H9 (cell line): ENCODE data around the gene SMIM14. TPM values are rescaled to one million over a fixed set of nuclear protein-coding genes. Genes with fewer than 3 reads are reported as not detected.

Source experiments
- DNase-seq: peaks from one replicate; pipeline ENCODE4 v3.0.0-alpha.2; 2017
- H2AFZ ChIP-seq: one replicate; pipeline ENCODE4 v1.6.1; 2013; ENCODE audit warnings: mild to moderate bottlenecking, low read length, control low read depth, moderate library complexity
- H2AK5ac ChIP-seq: 2 replicates; pipeline ENCODE4 v1.6.1; 2013; ENCODE audit warnings: low read length, control low read depth, mixed read lengths; ENCODE audit not compliant: insufficient read length
- H2BK120ac ChIP-seq: one replicate; pipeline ENCODE4 v1.6.1; 2013; ENCODE audit warnings: low read depth, mild to moderate bottlenecking, low read length, control low read depth, inconsistent platforms; ENCODE audit not compliant: poor library complexity, severe bottlenecking
- H2BK12ac ChIP-seq: 2 replicates; pipeline ENCODE4 v1.6.1; 2013; ENCODE audit warnings: low read length, control low read depth, mixed read lengths, low read depth; ENCODE audit not compliant: insufficient read length
- H2BK15ac ChIP-seq: 2 replicates; pipeline ENCODE4 v1.6.1; 2013; ENCODE audit warnings: low read depth, low read length, control low read depth
- H2BK20ac ChIP-seq: one replicate; pipeline ENCODE4 v1.6.1; 2013; ENCODE audit warnings: low read depth, mild to moderate bottlenecking, low read length, control low read depth, inconsistent platforms; ENCODE audit not compliant: poor library complexity, severe bottlenecking
- H2BK5ac ChIP-seq: 2 replicates; pipeline ENCODE4 v1.6.1; 2013; ENCODE audit warnings: low read length, control low read depth, mixed read lengths; ENCODE audit not compliant: insufficient read length
- H3K14ac ChIP-seq: 2 replicates; pipeline ENCODE4 v1.6.1; 2013; ENCODE audit warnings: low read length, control low read depth; ENCODE audit not compliant: insufficient read depth
- H3K18ac ChIP-seq: 2 replicates; pipeline ENCODE4 v1.6.1; 2013; ENCODE audit warnings: low read depth, mild to moderate bottlenecking, mixed read lengths, low read length, control low read depth; ENCODE audit not compliant: insufficient read length
- H3K23ac ChIP-seq: 2 replicates; pipeline ENCODE4 v1.6.1; 2013; ENCODE audit warnings: low read length, control low read depth, mixed read lengths, low read depth; ENCODE audit not compliant: insufficient read length
- H3K23me2 ChIP-seq: 2 replicates; pipeline ENCODE4 v1.6.1; 2013; ENCODE audit warnings: low read depth, mild to moderate bottlenecking, mixed read lengths, low read length, control low read depth; ENCODE audit not compliant: insufficient read length, poor library complexity, severe bottlenecking
- H3K27ac ChIP-seq: 2 replicates; pipeline ENCODE4 v1.5.1; 2013; ENCODE audit warnings: low read length, control low read depth, mixed read lengths, low read depth; ENCODE audit not compliant: insufficient read length
- H3K27me3 ChIP-seq: 2 replicates; pipeline ENCODE4 v1.6.1; 2013; ENCODE audit warnings: low read length, control low read depth, inconsistent platforms; ENCODE audit not compliant: insufficient read depth
- H3K4ac ChIP-seq: 2 replicates; pipeline ENCODE4 v1.6.1; 2013; ENCODE audit warnings: low read depth, mild to moderate bottlenecking, control low read depth, inconsistent platforms, low read length, moderate library complexity
- H3K4me1 ChIP-seq: 2 replicates; pipeline ENCODE4 v1.6.1; 2013; ENCODE audit warnings: low read length, control low read depth, inconsistent platforms; ENCODE audit not compliant: insufficient read depth
- H3K4me2 ChIP-seq: 2 replicates; pipeline ENCODE4 v1.6.1; 2013; ENCODE audit warnings: low read length, control low read depth, mixed read lengths; ENCODE audit not compliant: insufficient read length, insufficient read depth
- H3K56ac ChIP-seq: 2 replicates; pipeline ENCODE4 v1.6.1; 2013; ENCODE audit warnings: low read depth, mild to moderate bottlenecking, mixed read lengths, low read length, control low read depth; ENCODE audit not compliant: insufficient read length
- H3K79me1 ChIP-seq: 2 replicates; pipeline ENCODE4 v1.6.1; 2013; ENCODE audit warnings: low read depth, mild to moderate bottlenecking, moderate library complexity, low read length, control low read depth, inconsistent platforms; ENCODE audit not compliant: insufficient read depth, poor library complexity, severe bottlenecking
- H3K79me2 ChIP-seq: 2 replicates; pipeline ENCODE4 v1.6.1; 2013; ENCODE audit warnings: low read length, control low read depth, inconsistent platforms; ENCODE audit not compliant: insufficient read depth
- H3K9ac ChIP-seq: 2 replicates; pipeline ENCODE4 v1.6.1; 2013; ENCODE audit warnings: low read length, control low read depth, mixed read lengths; ENCODE audit not compliant: insufficient read length; ENCODE audit errors: extremely low read depth
- H3K9me3 ChIP-seq: one replicate; pipeline ENCODE4 v1.6.1; 2013; ENCODE audit warnings: low read depth, low read length, inconsistent platforms; ENCODE audit not compliant: control insufficient read depth
- H3T11ph ChIP-seq: one replicate; pipeline ENCODE4 v1.6.1; 2013; ENCODE audit warnings: mild to moderate bottlenecking, low read length, control low read depth, inconsistent platforms
- H4K20me1 ChIP-seq: one replicate; pipeline ENCODE4 v1.6.1; 2013; ENCODE audit not compliant: control insufficient read depth, insufficient read length, insufficient read depth
- H4K5ac ChIP-seq: 2 replicates; pipeline ENCODE4 v1.6.1; 2013; ENCODE audit warnings: low read depth, mild to moderate bottlenecking, mixed read lengths, low read length, control low read depth; ENCODE audit not compliant: insufficient read length
- H4K8ac ChIP-seq: replicated peaks from 2 replicates; pipeline ENCODE4 v1.6.1; 2013; ENCODE audit warnings: low read length, control low read depth, mixed read lengths, low read depth; ENCODE audit not compliant: insufficient read length
- H4K91ac ChIP-seq: 2 replicates; pipeline ENCODE4 v1.6.1; 2013; ENCODE audit warnings: low read depth, mild to moderate bottlenecking, moderate library complexity, mixed read lengths, low read length, control low read depth; ENCODE audit not compliant: insufficient read length
- H3K27ac Mint-ChIP-seq, 3 experiments: 2 replicates in 2 of 3; 3 replicates in 1 of 3; pipeline ENCODE4 v1.8.0; 2020 to 2021; ENCODE audit warnings: mixed read lengths in 3 of 3, mild to moderate bottlenecking in 1 of 3, moderate library complexity in 1 of 3
- H3K27me3 Mint-ChIP-seq: 2 replicates; pipeline ENCODE4 v1.8.0; 2021; ENCODE audit warnings: low read depth, mild to moderate bottlenecking, moderate library complexity, mixed read lengths
- H3K36me3 Mint-ChIP-seq, 3 experiments: 2 replicates in 2 of 3; 3 replicates in 1 of 3; pipeline ENCODE4 v1.8.0; 2020 to 2021; ENCODE audit warnings: low read depth in 3 of 3, mixed read lengths in 3 of 3; ENCODE audit not compliant: insufficient read depth in 1 of 3
- H3K4me1 Mint-ChIP-seq, 2 experiments: 2 replicates each; pipeline ENCODE4 v1.8.0; 2020; ENCODE audit warnings: mixed read lengths in 2 of 2
- H3K4me3 Mint-ChIP-seq, 2 experiments: 2 replicates in 1 of 2; 3 replicates in 1 of 2; pipeline ENCODE4 v1.8.0; 2020 to 2021; ENCODE audit warnings: mild to moderate bottlenecking in 2 of 2, mixed read lengths in 2 of 2, moderate library complexity in 1 of 2
- H3K9me3 Mint-ChIP-seq, 2 experiments: 2 replicates in 1 of 2; 3 replicates in 1 of 2; pipeline ENCODE4 v1.8.0; 2020; ENCODE audit warnings: mild to moderate bottlenecking in 2 of 2, mixed read lengths in 2 of 2, moderate library complexity in 1 of 2
- WGBS: extraction: QIAGEN DNeasy Blood & Tissue Kit; methylation state at CpG from one replicate; pipeline ENCODE4 v1.1.7; 2013; ENCODE audit warnings: missing lambda C conversion rate, low lambda C conversion rate, mixed read lengths; ENCODE audit not compliant: insufficient read length; ENCODE audit errors: extremely low coverage; 5-methylcytosine and 5-hydroxymethylcytosine counted together
- total RNA-seq: library from RNA; stranded (reverse); gene quantifications from 2 replicates; pipeline ENCODE4 v1.2.1, GENCODE V29; 2021
- TF ChIP-seq, protein P1 (sequence below): fragments of 200-600 bp; sonication (generic); conservative IDR thresholded peaks from 3 replicates; pipeline ENCODE4 v1.8.0; 2021; ENCODE audit warnings: antibody characterized with exemption, mild to moderate bottlenecking

The SMIM14 gene
- total RNA-seq, 1 experiment from 2014 or later: 19.4 TPM

DNA sequence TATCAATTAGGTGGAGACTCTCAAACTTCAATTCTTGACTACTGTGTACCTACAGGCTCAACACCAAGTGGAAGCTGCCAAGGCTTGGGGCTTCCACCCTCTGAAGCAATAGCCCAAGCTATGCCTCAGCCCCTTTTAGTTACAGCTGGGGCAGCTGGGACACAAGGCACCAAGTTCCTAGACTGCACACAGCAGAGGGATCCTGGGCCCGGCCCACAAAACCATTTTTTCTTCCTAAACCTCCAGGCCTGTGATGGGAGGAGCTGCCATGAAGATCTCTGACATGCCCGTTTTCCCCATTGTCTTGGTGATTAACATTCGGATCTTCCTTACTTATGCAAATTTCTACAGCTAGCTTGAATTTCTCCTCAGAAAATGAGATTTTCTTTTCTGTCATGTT lies 108.0 kb downstream of the SMIM14 start:
- Histone ChIP-seq H2BK120ac (no peak overlapping the region), H2BK5ac (no peak overlapping the region), H3K56ac (no peak overlapping the region), H3K79me2 (peaks cover 2% of the 10 kb centered on the region; the same call in 1 of the 2 replicates), H2BK15ac (no peak overlapping the region), H2AK5ac (no peak overlapping the region), H3K27me3 (no peaks in the 10 kb centered on the region), H3K23ac (no peak overlapping the region), H3K4me2 (no peak overlapping the region), H3K18ac (no peak overlapping the region), H4K8ac (no peak overlapping the region), H4K91ac (no peak overlapping the region), H3K14ac (no peak overlapping the region), H3K4me1 (no peaks in the 10 kb centered on the region), H2AFZ (no peak overlapping the region), H3K79me1 (peaks cover 3% of the 10 kb centered on the region), H3K4ac (no peak overlapping the region), H3K23me2 (peaks cover 9% of the 10 kb centered on the region), H2BK12ac (no peak overlapping the region), H4K20me1 (no peaks in the 10 kb centered on the region), H3K9ac (no peak overlapping the region), H3K9me3 (peaks cover 29% of the 10 kb centered on the region), H2BK20ac (no peak overlapping the region), H3T11ph (no peak overlapping the region), H4K5ac (no peak overlapping the region), H3K27ac (no peak overlapping the region)
- no peak for DNase-seq
- H3K4me1 Mint-ChIP-seq: peaks cover 12 to 13% of the 10 kb centered on the region in 2 experiments
- H3K9me3 Mint-ChIP-seq: peaks cover 51 to 53% of the 10 kb centered on the region in 2 experiments
- no peak overlapping the region for H3K4me3 Mint-ChIP-seq
- TF ChIP-seq, protein P1, sequence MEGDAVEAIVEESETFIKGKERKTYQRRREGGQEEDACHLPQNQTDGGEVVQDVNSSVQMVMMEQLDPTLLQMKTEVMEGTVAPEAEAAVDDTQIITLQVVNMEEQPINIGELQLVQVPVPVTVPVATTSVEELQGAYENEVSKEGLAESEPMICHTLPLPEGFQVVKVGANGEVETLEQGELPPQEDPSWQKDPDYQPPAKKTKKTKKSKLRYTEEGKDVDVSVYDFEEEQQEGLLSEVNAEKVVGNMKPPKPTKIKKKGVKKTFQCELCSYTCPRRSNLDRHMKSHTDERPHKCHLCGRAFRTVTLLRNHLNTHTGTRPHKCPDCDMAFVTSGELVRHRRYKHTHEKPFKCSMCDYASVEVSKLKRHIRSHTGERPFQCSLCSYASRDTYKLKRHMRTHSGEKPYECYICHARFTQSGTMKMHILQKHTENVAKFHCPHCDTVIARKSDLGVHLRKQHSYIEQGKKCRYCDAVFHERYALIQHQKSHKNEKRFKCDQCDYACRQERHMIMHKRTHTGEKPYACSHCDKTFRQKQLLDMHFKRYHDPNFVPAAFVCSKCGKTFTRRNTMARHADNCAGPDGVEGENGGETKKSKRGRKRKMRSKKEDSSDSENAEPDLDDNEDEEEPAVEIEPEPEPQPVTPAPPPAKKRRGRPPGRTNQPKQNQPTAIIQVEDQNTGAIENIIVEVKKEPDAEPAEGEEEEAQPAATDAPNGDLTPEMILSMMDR: no peak
- H3K27me3 Mint-ChIP-seq: no peaks in the 10 kb centered on the region; the same call in 1 of the 2 replicates
- H3K27ac Mint-ChIP-seq: no peak overlapping the region
- WGBS: no CpG with 5 or more reads among the region's 3 CpGs
- H3K36me3 Mint-ChIP-seq: peaks cover 63 to 69% (median 64%) of the 10 kb centered on the region in 3 experiments
